Pericardium fibroblast (primary cell): ENCODE results near the gene COPA. TPM values are rescaled to one million over a fixed set of nuclear protein-coding genes. Genes with fewer than 3 reads are reported as not detected.

Source experiments
- total RNA-seq: library from RNA; depleted of rRNA; stranded (reverse); fragments of >200 nt; gene quantifications from 2 replicates; pipeline ENCODE4 v1.2.3, GENCODE V29; 2015

COPA gene
- 145 and 189 TPM in 2 replicates for total RNA-seq

GRCh38 chr1:160342953-160343869, at the start of gene COPA, which contains the start of gene NCSTN:
COPA (minus strand) TSS chr1:160343250; CDS start chr1:160343170, 80 bp downstream.
NCSTN (plus strand) TSS chr1:160343383; CDS start chr1:160343397, 14 bp downstream.

GRCh38 chr1:160366731-160367515, 23.9 kb upstream of the COPA start, which contains the start of gene NHLH1:
NHLH1 (plus strand) TSS chr1:160367071; CDS start chr1:160370732, 3,661 bp downstream.

DNA sequence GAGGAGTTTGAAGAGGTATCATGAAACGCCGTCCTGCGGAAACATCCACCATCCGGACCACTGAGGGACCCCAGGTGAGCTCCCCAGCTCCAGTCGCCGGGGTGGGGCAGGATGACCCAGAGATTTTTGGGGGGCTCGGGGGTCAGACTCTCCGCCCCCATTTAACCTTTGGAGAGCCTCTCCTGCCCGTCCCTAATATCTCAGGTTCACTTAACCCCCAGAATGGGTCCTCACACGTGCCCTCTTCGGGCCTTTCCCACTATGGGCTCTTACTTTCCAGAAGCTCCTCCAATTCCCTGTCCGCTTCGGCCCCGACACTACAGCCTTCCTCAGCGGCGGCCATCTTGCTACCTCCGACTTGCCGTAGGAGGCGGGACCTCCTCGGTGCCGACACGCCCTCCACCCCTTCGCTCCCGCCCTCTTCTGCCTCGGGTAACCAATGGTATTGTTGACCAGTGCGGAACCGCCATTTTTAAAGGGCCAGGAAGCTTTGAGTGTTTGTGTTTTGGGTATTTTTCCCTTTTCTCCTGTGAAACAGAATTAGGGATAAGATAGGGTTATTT, 58.2 kb downstream of the COPA start, which contains the start of gene PEX19:
Gene PEX19, minus strand, starts transcription at position 352 of the 563 bp plus-strand sequence. Its CDS starts 9 bp downstream, at position 343.

DNA sequence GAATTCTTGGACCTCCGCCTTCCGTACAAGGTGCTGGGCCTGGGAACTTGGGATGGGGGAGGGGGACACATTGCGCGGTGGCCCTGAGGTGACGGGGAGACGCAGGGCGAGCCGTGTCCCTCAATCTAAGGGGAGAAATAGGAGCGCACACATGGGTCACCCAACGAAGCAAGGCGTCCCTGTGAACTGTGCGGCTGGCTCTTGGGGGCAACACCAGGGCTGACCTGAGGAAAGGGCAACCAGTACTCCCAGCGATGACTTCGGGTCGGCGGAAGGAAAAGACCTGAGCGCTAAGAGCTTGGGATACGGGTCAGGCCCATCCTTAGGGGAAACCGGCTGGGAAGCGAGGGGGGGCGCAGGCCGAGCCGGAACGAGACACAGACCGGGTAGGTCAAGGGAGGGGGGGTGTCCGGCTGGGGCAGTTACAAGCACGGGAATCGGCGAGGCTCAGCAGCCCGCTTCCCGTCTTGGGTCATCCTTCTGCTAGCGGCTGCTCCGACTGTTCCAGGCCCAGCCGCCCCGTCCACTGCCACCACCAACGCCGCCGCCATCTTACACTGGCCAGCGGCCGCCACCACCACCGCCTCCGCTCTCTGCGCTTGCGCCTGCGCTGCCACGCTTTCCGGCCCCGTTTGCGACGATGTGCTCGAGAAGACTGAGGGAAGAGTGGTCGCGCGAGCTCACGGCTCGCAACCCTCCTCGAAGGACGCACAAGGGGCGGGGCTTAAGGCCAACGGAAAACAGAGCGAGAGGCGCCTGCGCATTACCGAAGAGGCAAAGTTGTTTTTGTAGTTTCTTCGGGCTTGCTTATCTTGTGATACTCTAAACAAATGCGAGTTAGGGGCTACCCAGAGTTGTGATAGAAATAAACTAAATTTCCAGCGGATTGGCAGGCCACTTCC, 80.9 kb downstream of the COPA start, which contains the start of gene DCAF8:
Gene DCAF8, minus strand, starts transcription at position 657 of the 902 bp plus-strand sequence. CDS start 18,541 bp downstream, outside the sequence.

Other genes starting within 250 kb of the COPA start
- 11.2 and 15.9 TPM in 2 replicates for gene IGSF8, start 244.6 kb downstream of the COPA start, total RNA-seq
- gene ATP1A2, start 227.5 kb downstream of the COPA start, total RNA-seq, result 1.2 and 1.8 TPM in 2 replicates
- gene ATP1A4, start 191.6 kb downstream of the COPA start, total RNA-seq, result not detected in 2 replicates
- not detected in 2 replicates for gene CASQ1, start 152.7 kb downstream of the COPA start, total RNA-seq
- gene PEA15, start 137.9 kb downstream of the COPA start, total RNA-seq, result 70.1 and 149 TPM in 2 replicates
- gene DCAF8, start 80.7 kb downstream of the COPA start, total RNA-seq, result 48.1 and 54.1 TPM in 2 replicates
- 31.9 and 48.5 TPM in 2 replicates for gene PEX19, start 58.1 kb downstream of the COPA start, total RNA-seq
- 67.7 and 77.5 TPM in 2 replicates for gene NCSTN, start 133 bp upstream of the COPA start, total RNA-seq
- under 0.01 TPM in 1 of 2 replicates, not detected in the other for gene NHLH1, start 23.8 kb upstream of the COPA start, total RNA-seq
- gene VANGL2, start 57.3 kb upstream of the COPA start, total RNA-seq, result 0.60 and 0.82 TPM in 2 replicates
- gene SLAMF6, start 180.0 kb upstream of the COPA start, total RNA-seq, result not detected in 2 replicates
- not detected in 2 replicates for gene CD84, start 236.2 kb upstream of the COPA start, total RNA-seq